Fibroblast of lung (primary cell): ENCODE measurements around the gene FSIP2.

Experiments
- CTCF ChIP-seq, 2 donors: IDR thresholded peaks in 1 of 2; conservative IDR thresholded peaks in 1 of 2; 1 replicate in 1 of 2; 2 replicates in 1 of 2; pipeline ENCODE4 v1.5.1; 2011 to 2012; ENCODE audit warnings: low read length in 2 of 2, control low read depth in 1 of 2, inconsistent platforms in 1 of 2, low read depth in 1 of 2, mild to moderate bottlenecking in 1 of 2
- EZH2 ChIP-seq: IDR thresholded peaks from 2 replicates; pipeline ENCODE4 v1.5.1; 2012; ENCODE audit warnings: low read length, control low read depth, mild to moderate bottlenecking; ENCODE audit errors: missing control alignments

GRCh38 chr2:185807351-185807750 lies 68.7 kb downstream of the FSIP2 start:
- no peak for TF ChIP-seq CTCF (conservative IDR thresholded peaks at IDR 0.05 in 1 of 2, IDR thresholded peaks at IDR 0.05 in 1 of 2; ENCODE audit: low read depth in 1 of 2, low read length in 2 of 2)
- TF ChIP-seq EZH2, result no peak
